ENCODE data around the gene EGFL7.

Gene EGFL7
- 0 to 1.3 (median 0) reads per million in 3 experiments for total RNA-seq

GRCh38 chr9:136662656-136663581, at the start of gene EGFL7:
Gene EGFL7, plus strand, starts transcription at chr9:136662916. Its CDS starts 5,367 bp downstream, at chr9:136668283.
- no peak for DNase-seq

- DNase-seq = no peak
These were observed 48.8 kb upstream of the EGFL7 start for GRCh38 chr9:136613824-136614371.

GRCh38 chr9:136614372-136614922, 48.3 kb upstream of the EGFL7 start:
- DNase-seq = no peak

- DNase-seq = no peak
These were observed 47.6 kb upstream of the EGFL7 start for GRCh38 chr9:136614967-136615623.

- DNase-seq = no peak
These were observed 46.9 kb upstream of the EGFL7 start for GRCh38 chr9:136615631-136616306.

GRCh38 chr9:136616307-136616635, 46.4 kb upstream of the EGFL7 start:
- DNase-seq = no peak

GRCh38 chr9:136616948-136617695, 45.6 kb upstream of the EGFL7 start:
- DNase-seq = no peak

- DNase-seq = no peak
These were observed 44.8 kb upstream of the EGFL7 start for GRCh38 chr9:136617746-136618579.

GRCh38 chr9:136618580-136619547, 43.9 kb upstream of the EGFL7 start:
- no peak for DNase-seq

- DNase-seq = no peak
These were observed 42.8 kb upstream of the EGFL7 start for GRCh38 chr9:136619742-136620440.

- no peak for DNase-seq
These were observed 42.2 kb upstream of the EGFL7 start for GRCh38 chr9:136620441-136621018.

- no peak for DNase-seq
These were observed 41.5 kb upstream of the EGFL7 start for GRCh38 chr9:136621019-136621733.

GRCh38 chr9:136621734-136622093, 41.0 kb upstream of the EGFL7 start:
- DNase-seq = no peak

GRCh38 chr9:136622538-136622948, 40.2 kb upstream of the EGFL7 start:
- DNase-seq = no peak

- DNase-seq = no peak
These were observed 39.5 kb upstream of the EGFL7 start for GRCh38 chr9:136623016-136623841.

- DNase-seq = no peak
These were observed 38.9 kb upstream of the EGFL7 start for GRCh38 chr9:136623842-136624183.

- no peak for DNase-seq
These were observed 38.3 kb upstream of the EGFL7 start for GRCh38 chr9:136624184-136624951.

Measured in central memory CD4-positive, alpha-beta T cell (primary cell).